Ectodermal cell (in vitro differentiated cells): Measurements from ENCODE around the gene FICD.
A peak's percentile ranks its signal among the peaks of the same experiment; 100 is the strongest.

Experiments used
- H3K27ac ChIP-seq: 2 replicates; pipeline ENCODE4 v1.7.0; 2013; ENCODE audit warnings: mild to moderate bottlenecking, low read depth, low read length; ENCODE audit not compliant: insufficient read depth, poor library complexity, severe bottlenecking
- H3K27me3 ChIP-seq: 2 replicates; pipeline ENCODE4 v1.7.0; 2013; ENCODE audit warnings: mild to moderate bottlenecking, low read length; ENCODE audit not compliant: insufficient read depth, control insufficient read depth, poor library complexity, severe bottlenecking
- H3K36me3 ChIP-seq: one replicate; pipeline ENCODE4 v1.7.0; 2013; ENCODE audit warnings: low read length; ENCODE audit not compliant: control insufficient read depth, insufficient read depth
- H3K4me1 ChIP-seq: one replicate; pipeline ENCODE4 v1.7.0; 2013; ENCODE audit warnings: low read length; ENCODE audit not compliant: control insufficient read depth, insufficient read depth
- H3K4me3 ChIP-seq: 2 replicates; pipeline ENCODE4 v1.7.0; 2013; ENCODE audit warnings: low read depth, low read length, control low read depth; ENCODE audit not compliant: insufficient read depth
- H3K9me3 ChIP-seq: 2 replicates; pipeline ENCODE4 v1.7.0; 2013; ENCODE audit warnings: mild to moderate bottlenecking, low read length, moderate library complexity; ENCODE audit not compliant: control insufficient read depth
- WGBS, 2 experiments: methylation state at CpG; one replicate each; pipeline ENCODE4 v1.1.7; 2013; ENCODE audit warnings: missing lambda C conversion rate in 2 of 2; 5-methylcytosine and 5-hydroxymethylcytosine counted together

Gene FICD

GRCh38 chr12:108559007-108559655, 44.1 kb downstream of the FICD start:
- Histone ChIP-seq H3K36me3 (peaks cover under 1% of the 10 kb centered on the region), H3K4me1 (peaks cover 16% of the 10 kb centered on the region), H3K4me3 (no peak overlapping the region), H3K27ac (no peak overlapping the region), H3K27me3 (no peaks in the 10 kb centered on the region), H3K9me3 (no peaks in the 10 kb centered on the region)
- WGBS, 2 experiments = 87 to 95% methylated on average over 13 of the region's 14 CpGs

GRCh38 chr12:108559748-108560147, 44.7 kb downstream of the FICD start:
- Histone ChIP-seq H3K4me3 (peak overlapping the region; percentile 89), H3K9me3 (no peaks in the 10 kb centered on the region), H3K4me1 (peaks cover 16% of the 10 kb centered on the region), H3K27me3 (no peaks in the 10 kb centered on the region), H3K27ac (no peak overlapping the region), H3K36me3 (peaks cover 6% of the 10 kb centered on the region)
- WGBS, 2 experiments = 81 to 83% methylated on average over 3 of the region's 3 CpGs

DNA sequence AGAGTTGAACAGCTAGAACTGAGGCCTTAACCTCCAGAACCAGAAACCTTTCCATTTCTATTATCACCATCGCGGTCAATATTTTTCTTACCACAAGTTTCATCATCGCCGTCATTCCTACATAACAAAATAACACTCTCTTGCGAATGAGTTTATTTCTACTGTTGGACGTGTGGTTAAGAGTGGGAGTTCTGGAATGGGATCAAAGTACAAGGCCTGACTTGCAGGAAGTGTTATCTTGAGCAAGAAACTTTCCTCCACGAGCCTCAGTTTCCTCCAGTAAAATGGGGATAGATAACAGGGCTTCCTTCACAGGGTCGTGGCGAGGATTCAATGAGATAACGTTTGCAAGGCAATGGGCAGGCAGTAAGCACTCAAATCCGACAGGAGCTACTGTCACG, 45.2 kb downstream of the FICD start:
- H3K4me1 ChIP-seq = peaks cover 16% of the 10 kb centered on the region
- H3K9me3 ChIP-seq = no peaks in the 10 kb centered on the region

DNA sequence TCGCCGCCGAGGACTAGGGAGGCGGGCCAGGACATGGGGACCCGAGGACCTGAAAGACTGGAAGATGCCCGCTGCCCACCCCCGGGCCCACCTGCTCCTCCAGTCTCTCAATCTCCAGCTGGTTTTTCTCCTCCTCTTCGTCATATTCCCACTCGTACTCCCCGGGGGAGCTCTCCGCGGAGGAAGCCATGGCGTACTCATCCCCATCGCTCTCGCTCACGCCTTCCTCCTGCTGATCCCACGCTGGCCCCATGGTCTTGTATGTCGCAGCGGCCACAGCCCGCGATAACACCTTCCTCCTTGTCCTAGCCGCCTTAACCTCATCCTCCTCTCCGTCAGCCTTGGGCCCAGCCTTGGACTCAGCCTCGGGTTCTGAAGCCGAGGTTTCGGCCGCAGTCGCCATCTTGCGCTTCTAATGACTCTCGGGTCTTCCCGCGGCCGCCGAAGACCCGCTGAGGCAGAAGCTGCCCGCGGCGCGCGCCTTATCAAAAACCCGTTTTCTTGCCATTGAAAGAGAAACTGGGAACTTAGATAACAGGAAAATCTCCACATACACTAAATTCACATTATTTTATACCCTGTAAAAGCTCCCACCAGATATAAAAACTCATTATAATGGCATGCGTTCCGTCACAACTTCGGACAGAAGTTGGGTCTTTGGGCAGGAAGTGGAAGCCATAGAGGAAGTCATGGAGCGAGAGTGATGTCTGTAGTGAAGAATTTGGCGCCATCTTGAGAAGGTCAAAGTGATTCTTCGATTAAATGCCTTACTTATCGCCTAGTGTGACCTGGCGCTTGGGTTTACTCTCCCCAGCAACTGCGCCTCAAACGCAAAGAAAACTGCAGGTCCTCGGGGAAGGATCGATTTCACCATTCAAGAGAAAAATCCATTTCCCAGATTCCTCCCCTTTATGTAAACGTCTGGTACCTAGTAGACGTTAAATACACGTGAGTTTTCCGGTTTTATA, 46.0 kb downstream of the FICD start, which contains the start of gene SART3:
TSS of gene SART3 (minus strand) at position 422 of the 968 bp plus-strand sequence. CDS start at position 403, 19 bp downstream.
- Histone ChIP-seq H3K4me3 (peak within 1 kb of the TSS; percentile 89), H3K27ac (peak within 1 kb of the TSS; percentile 95), H3K27me3 (no peaks in the 10 kb centered on the region), H3K36me3 (peaks cover 11% of the 10 kb centered on the region), H3K4me1 (peaks cover 16% of the 10 kb centered on the region), H3K9me3 (no peaks in the 10 kb centered on the region)
- 0% methylated on average over 57 of the region's 57 CpGs for WGBS, 2 experiments

More for the DNA sequence above, 45.2 kb downstream of the FICD start:
- H3K4me3 ChIP-seq = peak overlapping the region; percentile 89
- peaks cover 11% of the 10 kb centered on the region for H3K36me3 ChIP-seq
- 2 to 5% methylated on average over 11 to 12 of the region's 12 CpGs for WGBS, 2 experiments
- H3K27ac ChIP-seq = no peak overlapping the region
- no peaks in the 10 kb centered on the region for H3K27me3 ChIP-seq

DNA sequence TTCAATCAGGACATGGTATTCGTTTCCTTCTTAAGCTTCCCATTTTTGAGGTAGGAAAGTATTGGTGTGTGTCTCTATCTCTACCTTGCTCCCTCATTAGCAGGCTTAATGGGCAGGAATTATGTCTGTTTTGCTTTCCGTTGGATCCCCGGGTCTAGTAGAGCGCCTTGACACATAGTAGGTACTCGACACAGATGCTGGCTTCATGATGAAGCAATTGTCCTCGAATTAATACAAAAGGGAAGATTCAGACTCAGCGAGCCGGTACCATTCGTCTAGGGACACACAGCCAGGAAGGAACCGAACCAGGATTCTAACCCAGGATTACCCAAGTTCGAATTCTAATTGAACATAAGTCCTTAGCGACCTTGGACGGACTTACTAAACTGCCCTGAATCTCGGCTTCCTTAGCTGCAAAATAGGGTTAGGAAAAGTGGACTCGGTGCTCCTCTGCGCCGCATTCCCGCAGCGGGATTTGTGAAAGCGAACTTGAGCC, 46.8 kb downstream of the FICD start:
- Histone ChIP-seq H3K27ac (peak overlapping the region; percentile 95), H3K27me3 (no peaks in the 10 kb centered on the region), H3K4me1 (peaks cover 16% of the 10 kb centered on the region), H3K36me3 (peaks cover 13% of the 10 kb centered on the region), H3K9me3 (no peaks in the 10 kb centered on the region), H3K4me3 (peak overlapping the region; percentile 89)
- WGBS, 2 experiments = 1 to 2% methylated on average over 20 of the region's 20 CpGs

- Histone ChIP-seq H3K27ac (peak within 1 kb of the TSS; percentile 95), H3K36me3 (peaks cover 19% of the 10 kb centered on the region), H3K4me1 (peaks cover 16% of the 10 kb centered on the region), H3K9me3 (no peaks in the 10 kb centered on the region), H3K27me3 (no peaks in the 10 kb centered on the region), H3K4me3 (peak within 1 kb of the TSS; percentile 89)
- WGBS, 2 experiments = 0% methylated on average over 72 of the region's 72 CpGs
These were observed 47.5 kb downstream of the FICD start, which contains the start of gene ISCU for GRCh38 chr12:108562348-108563135. ISCU (plus strand) TSS chr12:108562596; CDS start chr12:108562623, 27 bp downstream.

- no peak overlapping the region for H3K27ac ChIP-seq
- peaks cover 16% of the 10 kb centered on the region for H3K4me1 ChIP-seq
- peak overlapping the region; percentile 89 for H3K4me3 ChIP-seq
- H3K27me3 ChIP-seq = no peaks in the 10 kb centered on the region
- 8 to 12% methylated on average over 14 of the region's 14 CpGs for WGBS, 2 experiments
- peaks cover 25% of the 10 kb centered on the region for H3K36me3 ChIP-seq
- H3K9me3 ChIP-seq = no peaks in the 10 kb centered on the region
These were observed 48.2 kb downstream of the FICD start for GRCh38 chr12:108563136-108563803.

DNA sequence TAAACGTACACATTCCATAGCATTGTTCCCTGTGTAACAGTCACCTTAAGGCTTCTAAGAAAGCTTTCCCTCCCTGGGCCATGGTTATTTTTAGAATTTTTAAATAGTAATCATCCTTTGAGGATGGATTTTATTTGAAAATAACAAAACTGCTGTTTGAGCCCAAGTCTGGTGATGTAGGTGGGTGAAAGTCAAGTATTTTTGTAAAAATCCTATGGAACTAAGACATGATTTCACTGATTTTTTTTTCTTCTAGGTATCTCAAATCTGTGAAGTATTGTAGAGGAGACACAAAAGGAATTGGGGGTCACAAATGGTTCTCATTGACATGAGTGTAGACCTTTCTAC, 48.7 kb downstream of the FICD start:
- no peaks in the 10 kb centered on the region for H3K9me3 ChIP-seq
- H3K4me1 ChIP-seq = peaks cover 16% of the 10 kb centered on the region
- peaks cover 27% of the 10 kb centered on the region for H3K36me3 ChIP-seq
- no peaks in the 10 kb centered on the region for H3K27me3 ChIP-seq
- 50 to 57% methylated on average over 1 of the region's 1 CpG for WGBS, 2 experiments
- no peak overlapping the region for H3K27ac ChIP-seq
- H3K4me3 ChIP-seq = peak overlapping the region; percentile 89

DNA sequence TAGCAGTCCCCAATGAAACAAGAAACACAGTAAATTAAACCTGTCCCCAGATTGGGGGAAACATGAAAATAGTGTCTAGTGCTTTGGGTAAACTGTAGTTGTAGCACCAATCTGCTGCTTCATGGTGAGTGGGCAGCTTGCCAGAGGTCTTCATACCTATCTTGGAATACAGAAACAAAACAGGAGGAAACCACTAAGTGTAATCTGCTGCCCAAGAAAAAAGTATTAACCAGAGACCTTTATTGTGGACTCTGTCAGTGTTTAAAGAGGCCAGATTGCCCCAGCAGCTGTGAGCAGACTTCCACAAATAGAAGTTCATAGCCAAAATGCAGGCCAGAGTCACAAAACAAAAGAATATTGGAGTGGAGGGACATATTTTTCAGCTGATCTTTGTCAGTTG, 49.6 kb downstream of the FICD start:
- no peak overlapping the region for H3K4me3 ChIP-seq
- H3K36me3 ChIP-seq = peaks cover 27% of the 10 kb centered on the region
- peaks cover 8% of the 10 kb centered on the region for H3K4me1 ChIP-seq
- no peak overlapping the region for H3K27ac ChIP-seq
- H3K9me3 ChIP-seq = no peaks in the 10 kb centered on the region
- no peaks in the 10 kb centered on the region for H3K27me3 ChIP-seq
